HCT116 (cell line): ENCODE data around the gene MYO3B.

Experiments
- CBX3 ChIP-seq: IDR thresholded peaks from 2 replicates; pipeline ENCODE4 v1.6.1; 2012; ENCODE audit warnings: low read depth
- EZH2 ChIP-seq: fragments of 200-600 bp; sonication (generic); IDR thresholded peaks from 2 replicates; pipeline ENCODE4 v1.6.1; 2017; ENCODE audit warnings: antibody characterized with exemption, mixed run types
- EZH2phosphoT487 ChIP-seq: fragments of 200-600 bp; IDR thresholded peaks from 2 replicates; pipeline ENCODE4 v1.6.1; 2018; ENCODE audit warnings: antibody characterized with exemption, borderline replicate concordance
- FOSL1 ChIP-seq: IDR thresholded peaks from 2 replicates; pipeline ENCODE4 v1.6.1; 2012; ENCODE audit warnings: low read depth
- MAX ChIP-seq: IDR thresholded peaks from 2 replicates; pipeline ENCODE4 v1.6.1; 2012
- POLR2A ChIP-seq: IDR thresholded peaks from 2 replicates; pipeline ENCODE4 v1.7.0; 2011; ENCODE audit warnings: borderline replicate concordance; ENCODE audit not compliant: insufficient read depth, insufficient read length; ENCODE audit errors: extremely low read depth
- POLR2AphosphoS5 ChIP-seq: IDR thresholded peaks from 2 replicates; pipeline ENCODE4 v1.6.1; 2011; ENCODE audit warnings: mild to moderate bottlenecking, low read depth, low read length, moderate library complexity
- SIN3A ChIP-seq: IDR thresholded peaks from 2 replicates; pipeline ENCODE4 v1.6.1; 2012; ENCODE audit warnings: low read depth
- SRF ChIP-seq: IDR thresholded peaks from 2 replicates; pipeline ENCODE4 v1.6.1; 2012; ENCODE audit warnings: low read depth
- TCF7L2 ChIP-seq: IDR thresholded peaks from 2 replicates; pipeline ENCODE4 v1.7.0; 2011; ENCODE audit warnings: borderline replicate concordance, inconsistent platforms; ENCODE audit not compliant: insufficient read depth, insufficient read length; ENCODE audit errors: extremely low read depth
- ZNF274 ChIP-seq: fragments of 200-500 bp; sonication (Bioruptor generic); IDR thresholded peaks from 2 replicates; pipeline ENCODE4 v1.6.1; 2014; ENCODE audit warnings: mild to moderate bottlenecking, low read depth, low read length, inconsistent platforms
- TF ChIP-seq, protein P1 (sequence below), 3 experiments: fragments of 200-600 bp in 1 of 3; sonication (generic) in 1 of 3; IDR thresholded peaks in 2 of 3; conservative IDR thresholded peaks in 1 of 3; 2 replicates each; pipeline ENCODE4 v1.5.1; 2012 to 2017; ENCODE audit warnings: low read depth in 2 of 3, low read length in 2 of 3, antibody characterized with exemption in 1 of 3, borderline replicate concordance in 1 of 3, control low read depth in 1 of 3, mild to moderate bottlenecking in 1 of 3, mixed read lengths in 1 of 3, mixed run types in 1 of 3, moderate library complexity in 1 of 3; ENCODE audit not compliant: insufficient read depth in 1 of 3
- TF ChIP-seq, protein P2 (sequence below): IDR thresholded peaks from 2 replicates; pipeline ENCODE4 v1.6.1; 2012

DNA sequence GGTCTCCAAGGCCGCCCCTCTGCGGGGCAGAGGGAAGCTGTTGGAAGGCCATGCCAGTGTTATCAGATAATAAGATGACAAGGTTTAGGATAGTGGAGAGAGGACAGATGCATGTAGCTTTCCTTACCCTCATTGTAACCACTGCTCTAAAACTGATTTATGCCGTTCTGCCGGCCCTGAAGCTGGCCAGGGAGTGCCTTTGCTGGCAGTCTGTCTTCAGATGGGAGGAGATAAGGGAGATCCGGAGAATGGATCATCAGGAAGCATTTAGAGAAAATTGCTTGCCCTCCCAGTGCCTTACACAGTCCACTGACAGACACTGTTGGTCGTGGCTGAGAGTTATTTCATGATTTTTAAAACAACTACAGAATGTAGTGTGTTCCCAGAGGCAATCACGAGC lies 35.4 kb upstream of the MYO3B start:
- TF ChIP-seq, protein P1, sequence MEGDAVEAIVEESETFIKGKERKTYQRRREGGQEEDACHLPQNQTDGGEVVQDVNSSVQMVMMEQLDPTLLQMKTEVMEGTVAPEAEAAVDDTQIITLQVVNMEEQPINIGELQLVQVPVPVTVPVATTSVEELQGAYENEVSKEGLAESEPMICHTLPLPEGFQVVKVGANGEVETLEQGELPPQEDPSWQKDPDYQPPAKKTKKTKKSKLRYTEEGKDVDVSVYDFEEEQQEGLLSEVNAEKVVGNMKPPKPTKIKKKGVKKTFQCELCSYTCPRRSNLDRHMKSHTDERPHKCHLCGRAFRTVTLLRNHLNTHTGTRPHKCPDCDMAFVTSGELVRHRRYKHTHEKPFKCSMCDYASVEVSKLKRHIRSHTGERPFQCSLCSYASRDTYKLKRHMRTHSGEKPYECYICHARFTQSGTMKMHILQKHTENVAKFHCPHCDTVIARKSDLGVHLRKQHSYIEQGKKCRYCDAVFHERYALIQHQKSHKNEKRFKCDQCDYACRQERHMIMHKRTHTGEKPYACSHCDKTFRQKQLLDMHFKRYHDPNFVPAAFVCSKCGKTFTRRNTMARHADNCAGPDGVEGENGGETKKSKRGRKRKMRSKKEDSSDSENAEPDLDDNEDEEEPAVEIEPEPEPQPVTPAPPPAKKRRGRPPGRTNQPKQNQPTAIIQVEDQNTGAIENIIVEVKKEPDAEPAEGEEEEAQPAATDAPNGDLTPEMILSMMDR (IDR thresholded peaks at IDR 0.05 in 2 of 3, conservative IDR thresholded peaks at IDR 0.05 in 1 of 3; ENCODE audit: borderline replicate concordance in 1 of 3, insufficient read depth in 1 of 3, low read depth in 2 of 3, low read length in 2 of 3) = no peak
- no peak for TF ChIP-seq POLR2A
- no peak for TF ChIP-seq TCF7L2
- no peak for TF ChIP-seq FOSL1
- no peak for TF ChIP-seq POLR2AphosphoS5
- no peak for TF ChIP-seq EZH2
- no peak for TF ChIP-seq EZH2phosphoT487
- no peak for TF ChIP-seq ZNF274
- no peak for TF ChIP-seq CBX3
- no peak for TF ChIP-seq MAX
- TF ChIP-seq SRF = no peak
- TF ChIP-seq, protein P2, sequence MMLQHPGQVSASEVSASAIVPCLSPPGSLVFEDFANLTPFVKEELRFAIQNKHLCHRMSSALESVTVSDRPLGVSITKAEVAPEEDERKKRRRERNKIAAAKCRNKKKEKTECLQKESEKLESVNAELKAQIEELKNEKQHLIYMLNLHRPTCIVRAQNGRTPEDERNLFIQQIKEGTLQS = no peak
- no peak for TF ChIP-seq SIN3A
